ENCODE measurements around the gene ENPP7.
A peak's percentile ranks its signal among the peaks of the same experiment; 100 is the strongest.

The ENPP7 gene

DNA sequence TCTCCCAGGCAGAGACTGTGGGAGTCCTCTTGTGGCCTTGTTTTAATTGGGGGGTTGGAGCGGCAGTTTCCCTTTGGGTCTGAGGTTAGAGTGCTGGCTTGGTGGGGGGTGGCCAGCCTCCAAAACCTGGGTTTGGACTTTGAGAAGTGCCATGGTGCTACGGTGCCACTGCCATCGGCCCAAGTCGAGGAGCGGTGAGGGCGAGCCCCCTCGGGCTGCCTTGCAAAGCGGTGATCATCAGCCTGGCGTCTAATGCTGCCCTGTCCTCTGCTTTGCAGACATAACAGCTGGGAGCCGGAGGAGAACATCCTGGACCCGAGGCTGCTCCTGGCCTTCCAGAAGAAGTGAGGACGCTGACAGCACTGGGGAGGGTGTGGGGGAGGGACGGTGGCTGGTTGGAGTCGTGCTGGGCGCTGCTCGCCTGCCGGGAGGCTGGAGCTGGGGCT, 48.4 kb downstream of the ENPP7 start:
- no peak for DNase-seq

DNA sequence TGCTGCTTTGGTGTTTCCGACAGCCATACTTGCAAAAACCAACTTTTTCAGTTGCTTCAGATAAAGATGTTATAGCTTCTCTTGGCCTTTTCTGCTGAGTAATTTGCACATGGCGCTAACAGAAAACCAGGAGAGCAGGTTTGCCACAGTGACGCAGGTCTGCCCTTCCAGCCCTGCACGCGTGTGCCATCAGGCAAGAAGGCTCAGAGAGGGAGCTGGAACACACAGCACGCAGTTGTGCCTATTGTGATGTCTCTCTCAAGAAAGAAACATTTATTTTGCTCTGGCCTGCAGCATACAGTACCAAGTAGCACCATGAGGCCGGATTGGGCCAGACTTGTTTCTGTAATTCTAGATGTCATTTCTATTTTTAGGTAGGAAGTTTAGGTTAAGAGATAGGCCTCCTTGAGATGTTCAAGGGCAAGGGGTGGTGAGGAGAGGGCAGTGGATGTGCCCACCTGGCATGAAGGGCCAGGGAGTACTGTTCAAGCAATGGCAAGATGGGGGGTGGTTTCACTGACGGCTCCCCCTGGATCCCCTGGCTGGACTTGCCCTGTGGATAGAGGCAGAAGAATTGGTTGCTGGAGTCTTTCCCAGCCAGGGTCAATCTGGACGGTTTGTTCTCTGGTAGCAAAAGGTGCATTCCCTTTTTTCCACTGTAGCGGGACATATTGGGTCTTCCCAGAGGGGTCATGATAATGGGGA, 49.1 kb downstream of the ENPP7 start:
- DNase-seq, result no peak

DNA sequence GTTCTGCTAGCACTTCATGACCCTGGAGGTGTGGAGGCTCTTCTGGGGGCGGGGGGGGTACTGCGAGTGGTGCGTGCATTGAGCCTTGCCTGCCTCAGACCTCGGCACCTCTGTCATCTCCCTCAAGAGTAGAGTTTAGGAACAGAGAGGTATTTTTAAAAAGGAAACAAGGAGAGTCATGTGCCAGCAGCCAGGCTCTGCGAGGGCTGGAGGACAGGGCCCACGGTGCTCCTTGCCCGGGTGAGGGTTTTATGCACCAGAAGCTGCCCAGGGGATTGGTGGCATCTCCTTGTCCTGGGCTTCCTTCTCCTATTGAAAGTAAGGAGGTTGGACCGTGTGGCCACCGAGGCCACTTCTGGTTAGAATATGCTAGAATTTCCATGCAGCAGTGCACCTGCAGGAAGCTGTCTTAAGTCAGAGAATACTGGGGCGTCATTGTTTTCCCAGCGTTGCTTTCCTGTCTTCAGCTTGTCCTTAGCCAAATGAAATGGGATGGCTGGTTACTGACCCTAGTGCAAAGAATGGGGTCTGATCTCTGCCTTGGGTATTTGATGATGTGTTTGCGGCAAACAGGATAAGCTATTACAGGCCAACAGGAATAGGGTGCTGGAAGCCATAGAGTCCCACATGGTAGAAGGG, 50.4 kb downstream of the ENPP7 start:
- DNase-seq, result no peak

DNA sequence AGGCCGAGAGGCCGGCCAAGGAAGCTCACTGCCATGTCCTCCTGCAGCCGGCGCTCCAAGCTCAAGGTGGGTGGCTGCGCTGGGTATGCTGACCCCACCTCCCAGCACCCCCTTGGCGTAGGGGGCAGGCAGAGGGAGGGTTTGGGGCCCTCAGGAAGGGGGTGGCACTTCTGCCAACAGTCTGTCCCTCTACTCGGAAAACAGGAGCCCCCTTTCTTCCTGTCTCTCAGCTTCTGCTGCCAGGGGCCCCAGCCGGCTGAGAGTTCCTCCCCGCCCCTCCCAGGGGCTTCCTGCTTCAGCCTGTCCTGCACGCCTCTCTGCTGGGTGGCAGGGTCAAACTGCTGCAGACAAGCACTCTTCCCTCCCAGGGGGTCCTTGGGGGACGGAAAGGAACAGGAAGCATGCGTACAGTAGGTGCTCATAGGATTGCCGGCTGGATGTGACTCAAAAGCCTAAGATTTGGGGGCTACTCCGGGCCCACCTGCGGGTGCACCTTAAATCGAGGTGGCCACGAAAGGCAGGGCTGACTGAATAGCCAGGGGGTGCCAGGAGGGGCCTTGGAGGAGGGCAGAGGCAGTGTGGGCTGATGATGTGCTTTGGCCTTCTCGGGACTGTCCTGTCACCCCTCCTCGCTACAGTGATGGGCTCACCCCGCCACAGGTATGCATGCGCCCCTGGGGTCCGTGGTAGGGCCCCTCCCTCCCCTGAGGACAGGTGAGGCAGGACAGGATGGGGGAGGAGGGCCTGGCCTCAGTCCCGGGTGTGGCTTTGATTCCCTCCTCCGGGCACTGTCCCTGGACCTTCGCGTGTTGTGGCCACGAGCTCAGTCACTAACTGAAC, 51.2 kb downstream of the ENPP7 start:
- no peak for DNase-seq

GRCh38 chr17:79783891-79784290, 53.1 kb downstream of the ENPP7 start:
- no peak for DNase-seq

DNA sequence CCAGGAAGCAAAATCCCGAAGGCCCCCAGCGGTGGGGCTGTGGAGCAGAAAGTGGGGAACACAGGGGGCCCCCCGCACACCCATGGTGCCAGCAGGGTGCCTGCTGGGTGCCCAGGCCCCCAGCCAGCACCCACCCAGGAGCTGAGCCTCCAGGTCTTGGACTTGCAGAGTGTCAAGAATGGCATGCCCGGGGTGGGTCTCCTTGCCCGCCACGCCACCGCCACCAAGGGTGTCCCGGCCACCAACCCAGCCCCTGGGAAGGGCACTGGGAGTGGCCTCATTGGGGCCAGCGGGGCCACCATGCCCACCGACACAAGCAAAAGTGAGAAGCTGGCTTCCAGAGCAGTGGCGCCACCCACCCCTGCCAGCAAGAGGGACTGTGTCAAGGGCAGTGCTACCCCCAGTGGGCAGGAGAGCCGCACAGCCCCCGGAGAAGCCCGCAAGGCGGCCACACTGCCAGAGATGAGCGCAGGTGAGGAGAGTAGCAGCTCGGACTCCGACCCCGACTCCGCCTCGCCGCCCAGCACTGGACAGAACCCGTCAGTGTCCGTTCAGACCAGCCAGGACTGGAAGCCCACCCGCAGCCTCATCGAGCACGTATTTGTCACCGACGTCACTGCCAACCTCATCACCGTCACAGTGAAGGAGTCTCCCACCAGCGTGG, 53.7 kb downstream of the ENPP7 start:
- DNase-seq, result no peak

- DNase-seq, result no peak
Measured at GRCh38 chr17:79785017-79785899, 54.5 kb downstream of the ENPP7 start.

DNA sequence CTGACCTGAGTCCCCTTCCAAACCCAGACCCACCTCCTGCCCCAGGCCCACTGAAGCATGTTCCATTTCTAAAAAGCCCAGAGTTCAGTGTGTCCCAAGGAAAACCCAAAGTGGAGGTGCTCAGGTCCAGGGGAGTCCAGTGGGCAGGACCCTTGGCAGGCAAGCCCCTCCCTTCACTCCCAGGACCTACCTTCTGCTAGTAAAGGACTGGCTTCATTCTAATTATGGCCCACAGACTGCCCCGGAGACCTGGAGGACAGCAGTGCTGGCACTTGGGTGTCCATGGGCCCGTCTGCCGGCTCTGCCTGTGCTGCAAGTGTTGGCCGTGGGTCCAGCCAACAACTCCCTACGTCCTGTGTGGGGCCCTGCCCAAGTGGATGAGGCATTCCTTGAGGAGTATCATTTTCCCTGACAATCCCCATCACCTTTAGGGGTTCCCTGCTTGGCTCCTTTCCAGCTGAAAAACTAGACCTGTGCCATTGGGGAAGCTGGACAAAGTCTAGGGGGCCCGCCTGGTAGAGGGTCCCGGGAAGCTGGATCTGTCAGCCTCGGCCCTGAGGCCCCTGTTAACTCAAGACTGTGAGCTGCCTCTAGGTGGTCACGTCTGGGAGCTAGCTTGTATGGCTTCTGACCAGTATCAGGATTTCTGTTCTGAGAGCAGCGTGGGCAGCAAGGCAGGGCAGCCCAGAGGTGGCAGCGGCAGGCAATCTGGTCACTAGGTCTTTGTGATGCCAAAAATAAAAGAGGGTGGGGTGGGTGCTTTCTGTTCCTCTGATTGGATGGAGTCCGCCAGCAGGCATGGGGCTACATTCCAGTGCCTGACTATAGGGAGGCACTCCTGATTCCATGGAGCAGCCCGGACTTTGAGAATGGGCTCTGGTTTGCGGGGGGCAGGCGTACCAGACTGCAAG, 55.4 kb downstream of the ENPP7 start:
- no peak for DNase-seq

- no peak for DNase-seq
Measured at GRCh38 chr17:79786930-79787643, 56.3 kb downstream of the ENPP7 start.

DNA sequence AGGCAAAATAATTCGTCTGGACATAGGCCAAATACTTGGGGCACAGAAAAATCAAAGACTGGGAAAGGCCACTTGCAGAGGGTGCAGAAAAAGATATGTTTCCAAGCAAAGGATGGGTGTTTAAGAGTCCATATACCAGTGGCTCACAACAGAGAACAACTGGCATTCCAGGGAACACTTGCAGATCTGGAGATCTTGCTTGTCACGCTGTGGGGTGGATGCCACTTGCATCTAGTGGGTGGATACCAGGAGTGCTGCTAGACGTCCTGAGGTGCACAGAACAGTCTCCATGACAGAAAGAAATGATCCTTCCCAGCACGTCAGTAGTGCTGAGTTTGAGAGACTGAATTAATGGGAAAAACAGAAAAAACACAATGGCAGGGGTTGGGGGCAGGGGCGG, 57.7 kb downstream of the ENPP7 start:
- DNase-seq, result no peak

- no peak for DNase-seq
Measured at GRCh38 chr17:79788989-79789942, 58.5 kb downstream of the ENPP7 start.

- peak; percentile 50 to 60 for DNase-seq
Measured at GRCh38 chr17:79789943-79790804, 59.4 kb downstream of the ENPP7 start.

- peak in 1 of 2 experiments; percentile 30 for DNase-seq
Measured at GRCh38 chr17:79790805-79791734, 60.3 kb downstream of the ENPP7 start.

DNA sequence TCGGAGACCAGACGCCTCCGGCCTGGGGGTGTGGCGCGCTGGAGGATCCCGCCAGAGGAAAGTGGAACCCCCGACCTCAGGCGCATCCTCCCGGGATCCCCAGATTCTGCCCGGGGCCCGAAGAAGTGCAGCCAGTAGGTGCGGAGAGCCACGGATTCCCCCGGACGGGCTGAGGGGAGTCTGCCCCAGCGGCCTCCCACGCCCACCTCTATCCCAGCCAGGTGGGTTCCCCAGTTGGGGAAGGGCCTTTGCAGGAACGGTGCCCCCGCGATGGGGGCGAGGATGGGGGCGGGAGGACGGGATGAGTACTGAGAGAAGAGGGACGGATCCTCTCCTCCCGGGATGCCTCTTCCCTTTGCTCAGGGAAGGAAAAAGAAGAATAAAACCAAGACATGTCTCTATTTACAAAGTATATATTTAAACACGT, 61.0 kb downstream of the ENPP7 start:
- DNase-seq, result no peak

Measured in activated T-cell treated with anti-CD3 and anti-CD28 coated beads, Interleukin-2, amount 50 U/mL, for 48 hours (primary cell).